Stomach (tissue), 9 donors: ENCODE data around the gene COL9A3. TPM values are rescaled to one million over a fixed set of nuclear protein-coding genes. Genes with fewer than 3 reads are reported as not detected.

Source experiments
- DNase-seq, 2 donors: peaks; one replicate each; pipeline versions ENCODE4 v3.0.0 to v3.0.0-alpha.2; 2013 to 2019
- H3K27ac ChIP-seq, 5 donors: fragments of 200-600 bp in 4 of 5; sonication (generic) in 4 of 5; one replicate each; pipeline ENCODE4 v1.5.1; 2013 to 2019; ENCODE audit warnings: mild to moderate bottlenecking in 1 of 5, moderate library complexity in 1 of 5
- H3K27me3 ChIP-seq, 3 donors: fragments of 200-600 bp; sonication (generic); one replicate each; pipeline ENCODE4 v1.5.1; 2017 to 2019; ENCODE audit warnings: mixed run types in 1 of 3
- H3K36me3 ChIP-seq, 4 donors: fragments of 200-600 bp; sonication (generic); 1 replicate in 3 of 4; 2 replicates in 1 of 4; pipeline ENCODE4 v1.5.1; 2016 to 2019
- H3K4me1 ChIP-seq, 4 donors: fragments of 200-600 bp; sonication (generic); one replicate each; pipeline ENCODE4 v1.5.1; 2016 to 2019
- H3K4me3 ChIP-seq, 4 donors: fragments of 200-600 bp; sonication (generic) in 3 of 4; one replicate each; pipeline ENCODE4 v1.5.1; 2016 to 2019; ENCODE audit warnings: mild to moderate bottlenecking in 1 of 4
- H3K9me3 ChIP-seq, 4 donors: fragments of 200-600 bp; sonication (generic); one replicate each; pipeline ENCODE4 v1.5.1; 2016 to 2019
- EP300 ChIP-seq: sonication (generic); formaldehyde crosslinking; IDR thresholded peaks from one replicate; pipeline ENCODE4 v1.6.1; 2017; ENCODE audit warnings: antibody characterized with exemption
- POLR2A ChIP-seq, 4 donors: fragments of 450-650 bp; IDR thresholded peaks; one replicate each; pipeline ENCODE4 v1.6.1; 2016; ENCODE audit warnings: antibody characterized with exemption in 4 of 4, control low read depth in 2 of 4, mild to moderate bottlenecking in 1 of 4, moderate library complexity in 1 of 4
- POLR2AphosphoS5 ChIP-seq, 3 donors: sonication (generic); formaldehyde crosslinking; IDR thresholded peaks; one replicate each; pipeline ENCODE4 v1.6.1; 2016; ENCODE audit warnings: antibody characterized with exemption in 3 of 3
- WGBS, 5 donors: extraction: QIAGEN DNeasy Blood & Tissue Kit in 3 of 5; methylation state at CpG; one replicate each; pipeline versions ENCODE4 v1.1.5 to v1.1.7; 2013 to 2018; 5-methylcytosine and 5-hydroxymethylcytosine counted together
- intact Hi-C: fragments of 100-400 bp; cut with DNase I; formaldehyde crosslinking; loops from one replicate; pipeline ENCODE4 v1.15.1; 2023; ENCODE audit warnings: low total_unique reads
- polyA plus RNA-seq, 3 donors: library from polyadenylated mRNA; stranded (reverse); fragments of 200-250 nt; gene quantifications; one replicate each; pipeline ENCODE4 v1.2.3, GENCODE V29; 2013
- total RNA-seq, 5 donors: library from RNA; depleted of rRNA; stranded (reverse); fragments of >200 nt; gene quantifications; one replicate each; pipeline versions ENCODE4 v1.1.0 to v1.2.3, GENCODE V29; 2014 to 2016
- TF ChIP-seq, protein P1 (sequence below), 7 experiments: fragments of 450-650 bp in 4 of 7; fragments of 200-600 bp in 3 of 7; sonication (generic) in 3 of 7; IDR thresholded peaks; one replicate each; pipeline ENCODE4 v1.5.1; 2016 to 2019; ENCODE audit warnings: antibody characterized with exemption in 7 of 7, control low read depth in 2 of 7, mild to moderate bottlenecking in 1 of 7
- donor health status: healthy with polysubstance abuse.
- donor health status: Bipolar disorder and iron deficiency.
- donor health status: healthy.

The COL9A3 gene
- total and polyA plus RNA-seq, 8 donors: 2.3 to 18.2 (median 3.9) TPM; not detected in 3

- no peak overlapping the region for H3K4me3 ChIP-seq
- peaks cover 9 to 69% (median 56%) of the 10 kb centered on the region in 4 donors for H3K36me3 ChIP-seq
- no peaks in the 10 kb centered on the region for H3K27me3 ChIP-seq
- no peaks in the 10 kb centered on the region for H3K9me3 ChIP-seq
- intact Hi-C loops: no loop called here
- DNase-seq: no peak
- peaks cover under 1 to 9% (median 4%) of the 10 kb centered on the region in 4 donors for H3K4me1 ChIP-seq
- no peak overlapping the region for H3K27ac ChIP-seq
- TF ChIP-seq POLR2A (IDR thresholded peaks at IDR 0.05) (no peak), POLR2AphosphoS5 (IDR thresholded peaks at IDR 0.05) (no peak), EP300 (no peak)
- TF ChIP-seq, protein P1, sequence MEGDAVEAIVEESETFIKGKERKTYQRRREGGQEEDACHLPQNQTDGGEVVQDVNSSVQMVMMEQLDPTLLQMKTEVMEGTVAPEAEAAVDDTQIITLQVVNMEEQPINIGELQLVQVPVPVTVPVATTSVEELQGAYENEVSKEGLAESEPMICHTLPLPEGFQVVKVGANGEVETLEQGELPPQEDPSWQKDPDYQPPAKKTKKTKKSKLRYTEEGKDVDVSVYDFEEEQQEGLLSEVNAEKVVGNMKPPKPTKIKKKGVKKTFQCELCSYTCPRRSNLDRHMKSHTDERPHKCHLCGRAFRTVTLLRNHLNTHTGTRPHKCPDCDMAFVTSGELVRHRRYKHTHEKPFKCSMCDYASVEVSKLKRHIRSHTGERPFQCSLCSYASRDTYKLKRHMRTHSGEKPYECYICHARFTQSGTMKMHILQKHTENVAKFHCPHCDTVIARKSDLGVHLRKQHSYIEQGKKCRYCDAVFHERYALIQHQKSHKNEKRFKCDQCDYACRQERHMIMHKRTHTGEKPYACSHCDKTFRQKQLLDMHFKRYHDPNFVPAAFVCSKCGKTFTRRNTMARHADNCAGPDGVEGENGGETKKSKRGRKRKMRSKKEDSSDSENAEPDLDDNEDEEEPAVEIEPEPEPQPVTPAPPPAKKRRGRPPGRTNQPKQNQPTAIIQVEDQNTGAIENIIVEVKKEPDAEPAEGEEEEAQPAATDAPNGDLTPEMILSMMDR (IDR thresholded peaks at IDR 0.05): no peak
- 82 to 98% (median 96%) methylated on average over 5 of the region's 5 CpGs for WGBS, 5 donors
Observed at GRCh38 chr20:62855120-62855519, 38.3 kb downstream of the COL9A3 start.

- Histone ChIP-seq H3K27ac (no peak overlapping the region), H3K36me3 (peaks cover 9 to 56% (median 47%) of the 10 kb centered on the region in 4 donors), H3K4me3 (no peak overlapping the region), H3K27me3 (peaks cover 0 to 4% (median 0%) of the 10 kb centered on the region in 3 donors), H3K9me3 (no peaks in the 10 kb centered on the region), H3K4me1 (peaks cover 8 to 18% (median 12%) of the 10 kb centered on the region in 4 donors)
- no peak for TF ChIP-seq EP300
- no peak for TF ChIP-seq POLR2AphosphoS5 (IDR thresholded peaks at IDR 0.05)
- no peak for TF ChIP-seq POLR2A (IDR thresholded peaks at IDR 0.05)
- TF ChIP-seq, protein P1 (IDR thresholded peaks at IDR 0.05): no peak
- no peak for DNase-seq
- WGBS, 5 donors: 87 to 91% (median 90%) methylated on average over 23 to 25 of the region's 25 CpGs
- intact Hi-C loops: no loop called here
Observed at GRCh38 chr20:62856931-62857619, 40.2 kb downstream of the COL9A3 start.

GRCh38 chr20:62858058-62858830 lies 41.4 kb downstream of the COL9A3 start:
- Histone ChIP-seq H3K4me1 (peaks cover 8 to 22% (median 17%) of the 10 kb centered on the region in 4 donors), H3K9me3 (no peaks in the 10 kb centered on the region), H3K27me3 (peaks cover 0 to 4% (median 0%) of the 10 kb centered on the region in 3 donors), H3K36me3 (peaks cover 9 to 45% (median 36%) of the 10 kb centered on the region in 4 donors), H3K4me3 (no peak overlapping the region), H3K27ac (no peak overlapping the region)
- DNase-seq: no peak
- WGBS, 5 donors: 90 to 94% (median 92%) methylated on average over 19 to 22 of the region's 23 CpGs
- intact Hi-C loops: no loop called here
- TF ChIP-seq POLR2AphosphoS5 (IDR thresholded peaks at IDR 0.05): no peak
- TF ChIP-seq, protein P1 (IDR thresholded peaks at IDR 0.05): no peak
- no peak for TF ChIP-seq POLR2A (IDR thresholded peaks at IDR 0.05)
- no peak for TF ChIP-seq EP300

GRCh38 chr20:62859721-62860120 lies 42.9 kb downstream of the COL9A3 start:
- H3K9me3 ChIP-seq: no peaks in the 10 kb centered on the region
- peaks cover 5 to 31% (median 22%) of the 10 kb centered on the region in 4 donors for H3K36me3 ChIP-seq
- intact Hi-C loops: no loop called here
- TF ChIP-seq, protein P1 (IDR thresholded peaks at IDR 0.05): no peak
- no peak for TF ChIP-seq POLR2AphosphoS5 (IDR thresholded peaks at IDR 0.05)
- no peak for TF ChIP-seq EP300
- TF ChIP-seq POLR2A (IDR thresholded peaks at IDR 0.05): no peak
- H3K27me3 ChIP-seq: peaks cover 0 to 4% (median 0%) of the 10 kb centered on the region in 3 donors
- peaks cover 8 to 22% (median 17%) of the 10 kb centered on the region in 4 donors for H3K4me1 ChIP-seq
- no peak overlapping the region for H3K4me3 ChIP-seq
- no peak overlapping the region for H3K27ac ChIP-seq
- DNase-seq: no peak
- 87 to 92% (median 89%) methylated on average over 12 of the region's 12 CpGs for WGBS, 5 donors
